GM12878 (cell line): Measurements from ENCODE around the gene HACD4.

ENCODE experiments used
- EP300 ChIP-seq, 2 experiments: fragments of 150-350 bp in 1 of 2; IDR thresholded peaks; 2 replicates each; pipeline ENCODE4 v1.6.1; 2011 to 2012; ENCODE audit warnings: low read depth in 2 of 2, low read length in 2 of 2, borderline replicate concordance in 1 of 2, improper control_type of control experiment in 1 of 2, inconsistent platforms in 1 of 2; ENCODE audit not compliant: control insufficient read depth in 1 of 2
- MXI1 ChIP-seq: fragments of 150-350 bp; IDR thresholded peaks from 2 replicates; pipeline ENCODE4 v1.6.1; 2011; ENCODE audit warnings: low read depth, mild to moderate bottlenecking, inconsistent platforms, low read length, improper control_type of control experiment
- TF ChIP-seq, protein P1 (sequence below), 3 experiments: IDR thresholded peaks in 2 of 3; conservative IDR thresholded peaks in 1 of 3; 2 replicates each; pipeline ENCODE4 v1.5.1; 2011; ENCODE audit warnings: low read depth in 3 of 3, low read length in 3 of 3, mild to moderate bottlenecking in 3 of 3, control low read depth in 2 of 3, moderate library complexity in 2 of 3, inconsistent platforms in 1 of 3, mixed read lengths in 1 of 3; ENCODE audit not compliant: control insufficient read depth in 2 of 3, insufficient read depth in 1 of 3; ENCODE audit errors: extremely low read depth in 1 of 3

DNA sequence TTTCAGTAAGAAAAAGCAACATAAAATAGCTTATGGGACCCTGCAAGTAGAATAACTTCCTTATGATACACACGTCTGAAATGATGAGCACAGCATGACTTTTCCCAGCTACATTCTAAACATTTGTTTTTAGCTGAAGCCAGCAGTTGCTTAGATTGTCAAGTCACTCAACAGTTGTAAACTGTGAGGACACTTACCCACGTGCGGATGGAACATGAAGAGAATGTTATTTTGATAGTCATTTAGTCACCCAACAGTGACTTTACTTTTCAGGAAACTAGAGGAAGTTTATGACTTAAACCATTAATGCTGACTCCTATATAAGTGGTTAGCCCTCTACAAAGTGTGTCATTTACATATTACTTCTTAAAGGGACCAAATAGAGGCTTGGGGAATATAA lies 3.0 kb downstream of the HACD4 start:
- TF ChIP-seq EP300 (IDR thresholded peaks at IDR 0.05; ENCODE audit: borderline replicate concordance in 1 of 2, control insufficient read depth in 1 of 2, low read depth in 2 of 2, low read length in 2 of 2): no peak
- TF ChIP-seq, protein P1, sequence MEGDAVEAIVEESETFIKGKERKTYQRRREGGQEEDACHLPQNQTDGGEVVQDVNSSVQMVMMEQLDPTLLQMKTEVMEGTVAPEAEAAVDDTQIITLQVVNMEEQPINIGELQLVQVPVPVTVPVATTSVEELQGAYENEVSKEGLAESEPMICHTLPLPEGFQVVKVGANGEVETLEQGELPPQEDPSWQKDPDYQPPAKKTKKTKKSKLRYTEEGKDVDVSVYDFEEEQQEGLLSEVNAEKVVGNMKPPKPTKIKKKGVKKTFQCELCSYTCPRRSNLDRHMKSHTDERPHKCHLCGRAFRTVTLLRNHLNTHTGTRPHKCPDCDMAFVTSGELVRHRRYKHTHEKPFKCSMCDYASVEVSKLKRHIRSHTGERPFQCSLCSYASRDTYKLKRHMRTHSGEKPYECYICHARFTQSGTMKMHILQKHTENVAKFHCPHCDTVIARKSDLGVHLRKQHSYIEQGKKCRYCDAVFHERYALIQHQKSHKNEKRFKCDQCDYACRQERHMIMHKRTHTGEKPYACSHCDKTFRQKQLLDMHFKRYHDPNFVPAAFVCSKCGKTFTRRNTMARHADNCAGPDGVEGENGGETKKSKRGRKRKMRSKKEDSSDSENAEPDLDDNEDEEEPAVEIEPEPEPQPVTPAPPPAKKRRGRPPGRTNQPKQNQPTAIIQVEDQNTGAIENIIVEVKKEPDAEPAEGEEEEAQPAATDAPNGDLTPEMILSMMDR (IDR thresholded peaks at IDR 0.05 in 2 of 3, conservative IDR thresholded peaks at IDR 0.05 in 1 of 3; ENCODE audit: control insufficient read depth in 2 of 3, extremely low read depth in 1 of 3, insufficient read depth in 1 of 3, low read depth in 3 of 3, low read length in 3 of 3): no peak
- TF ChIP-seq MXI1: no peak
